Measurements from ENCODE around the gene NLRP9. TPM values are rescaled to one million over a fixed set of nuclear protein-coding genes. Genes with fewer than 3 reads are reported as not detected.

NLRP9 gene
- total and polyA plus RNA-seq, 2 of the 8 experiments (the other 6 are each of a cell fraction or from before 2014, with no cell fraction given): not detected

DNA sequence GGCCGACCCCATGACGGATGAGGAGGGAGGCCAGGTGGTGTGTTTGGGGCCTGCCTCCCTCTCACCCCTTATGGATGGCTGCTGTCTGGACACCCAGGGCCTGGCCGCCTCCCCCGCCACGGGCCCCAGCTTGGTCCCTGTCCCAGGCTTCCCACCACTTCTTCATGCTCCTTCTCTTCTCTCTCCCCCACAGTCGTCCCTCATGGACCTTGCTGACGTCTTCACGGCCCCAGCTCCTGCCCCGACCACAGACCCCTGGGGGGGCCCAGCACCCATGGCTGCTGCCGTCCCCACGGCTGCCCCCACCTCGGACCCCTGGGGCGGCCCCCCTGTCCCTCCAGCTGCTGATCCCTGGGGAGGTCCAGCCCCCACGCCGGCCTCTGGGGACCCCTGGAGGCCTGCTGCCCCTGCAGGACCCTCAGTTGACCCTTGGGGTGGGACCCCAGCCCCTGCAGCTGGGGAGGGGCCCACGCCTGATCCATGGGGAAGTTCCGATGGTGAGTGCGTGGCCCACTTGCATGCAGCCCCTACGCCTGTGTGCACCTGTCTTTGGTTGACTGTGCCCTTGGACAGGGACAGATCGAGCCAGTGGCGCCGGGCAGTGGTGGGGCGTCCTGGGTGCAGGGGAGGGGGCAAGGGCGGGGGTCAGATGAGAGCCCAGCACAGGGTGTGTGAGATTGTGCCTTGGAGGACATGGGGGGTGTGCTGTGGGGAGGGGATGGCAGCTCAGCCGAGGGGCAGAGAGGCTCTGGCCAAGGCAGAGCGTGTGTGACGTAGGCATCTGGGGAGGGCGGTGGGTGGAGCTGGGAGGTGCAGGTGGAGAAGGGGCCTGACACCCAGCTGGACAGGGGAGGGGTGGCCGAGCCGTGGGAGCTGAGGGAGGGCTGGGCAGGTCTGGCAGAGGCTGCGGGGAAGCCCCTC lies 46.4 kb downstream of the NLRP9 start (continued):
- TF ChIP-seq RBBP5 (IDR thresholded peaks at IDR 0.05; ENCODE audit: borderline replicate concordance, low read depth, low read length) (no peak), RFX5 (IDR thresholded peaks at IDR 0.05; ENCODE audit: borderline replicate concordance, low read depth, low read length) (no peak), ASH2L (IDR thresholded peaks at IDR 0.05; ENCODE audit: low read length) (no peak), YY1 (IDR thresholded peaks at IDR 0.05; ENCODE audit: low read depth, low read length) (no peak)

All from H1 (cell line).